B cell (primary cell): ENCODE data around the gene SERPINE2.

Source experiments
- EZH2 ChIP-seq: IDR thresholded peaks from 2 replicates; pipeline ENCODE4 v1.6.1; 2012; ENCODE audit warnings: borderline replicate concordance, low read depth, mild to moderate bottlenecking, moderate library complexity, low read length; ENCODE audit not compliant: insufficient read depth, poor library complexity, severe bottlenecking
- TF ChIP-seq, protein P1 (sequence below): fragments of 200-600 bp; IDR thresholded peaks from one replicate; pipeline ENCODE4 v1.8.0; 2022; ENCODE audit warnings: antibody characterized with exemption, mild to moderate bottlenecking

DNA sequence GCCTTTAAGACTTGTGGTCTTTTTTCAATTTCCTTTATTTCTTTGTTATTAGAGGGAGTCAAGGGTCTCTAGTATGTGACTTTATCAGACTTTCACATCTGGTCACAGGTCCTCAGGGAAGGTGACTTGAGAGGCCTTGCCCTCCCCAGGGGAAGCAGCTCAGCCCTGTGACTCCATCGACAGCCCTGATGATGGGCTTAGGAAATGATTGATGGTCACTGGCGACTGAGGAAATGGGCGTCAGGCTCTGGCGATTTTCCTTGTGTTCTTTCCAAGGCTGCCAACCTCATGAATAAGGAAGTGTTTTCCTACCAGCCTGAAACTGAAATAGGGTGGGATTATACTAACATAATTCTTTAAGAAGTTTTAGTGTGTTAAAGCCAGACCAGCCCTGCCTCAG is 21.1 kb downstream of the SERPINE2 start:
- no peak for TF ChIP-seq EZH2
- TF ChIP-seq, protein P1, sequence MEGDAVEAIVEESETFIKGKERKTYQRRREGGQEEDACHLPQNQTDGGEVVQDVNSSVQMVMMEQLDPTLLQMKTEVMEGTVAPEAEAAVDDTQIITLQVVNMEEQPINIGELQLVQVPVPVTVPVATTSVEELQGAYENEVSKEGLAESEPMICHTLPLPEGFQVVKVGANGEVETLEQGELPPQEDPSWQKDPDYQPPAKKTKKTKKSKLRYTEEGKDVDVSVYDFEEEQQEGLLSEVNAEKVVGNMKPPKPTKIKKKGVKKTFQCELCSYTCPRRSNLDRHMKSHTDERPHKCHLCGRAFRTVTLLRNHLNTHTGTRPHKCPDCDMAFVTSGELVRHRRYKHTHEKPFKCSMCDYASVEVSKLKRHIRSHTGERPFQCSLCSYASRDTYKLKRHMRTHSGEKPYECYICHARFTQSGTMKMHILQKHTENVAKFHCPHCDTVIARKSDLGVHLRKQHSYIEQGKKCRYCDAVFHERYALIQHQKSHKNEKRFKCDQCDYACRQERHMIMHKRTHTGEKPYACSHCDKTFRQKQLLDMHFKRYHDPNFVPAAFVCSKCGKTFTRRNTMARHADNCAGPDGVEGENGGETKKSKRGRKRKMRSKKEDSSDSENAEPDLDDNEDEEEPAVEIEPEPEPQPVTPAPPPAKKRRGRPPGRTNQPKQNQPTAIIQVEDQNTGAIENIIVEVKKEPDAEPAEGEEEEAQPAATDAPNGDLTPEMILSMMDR, result no peak
